Measurements from ENCODE around the gene COG4.
"Not testable (repeated sequence)": the region's sequence is repeated elsewhere in the genome, so short reads cannot be mapped to it uniquely, and the experiment has no call there.

Gene COG4

GRCh38 chr16:70523076-70523742 lies at the start of gene COG4:
Gene COG4, minus strand, starts transcription at chr16:70523554. Its CDS starts 11 bp downstream, at chr16:70523543.
- DNase-seq (ENCODE audit: low spot score), result peak; percentile 81

DNA sequence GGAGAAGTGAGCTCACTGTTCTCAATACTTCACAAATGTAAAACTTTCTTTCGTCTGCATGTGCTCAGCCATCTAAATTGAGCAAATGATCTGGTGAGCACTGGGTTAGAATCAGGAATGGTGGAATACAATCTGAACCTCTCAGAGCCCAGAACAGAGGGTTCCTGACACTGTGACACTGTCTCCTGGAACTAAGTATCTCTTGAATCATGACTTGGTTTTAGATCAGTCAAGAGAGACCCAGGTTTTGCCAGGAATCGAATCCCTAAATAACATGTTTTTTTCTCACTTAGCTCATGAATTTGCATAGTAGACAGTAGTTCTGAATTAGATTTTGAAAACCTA lies 49.5 kb upstream of the COG4 start:
- DNase-seq (ENCODE audit: low spot score), result no peak

DNA sequence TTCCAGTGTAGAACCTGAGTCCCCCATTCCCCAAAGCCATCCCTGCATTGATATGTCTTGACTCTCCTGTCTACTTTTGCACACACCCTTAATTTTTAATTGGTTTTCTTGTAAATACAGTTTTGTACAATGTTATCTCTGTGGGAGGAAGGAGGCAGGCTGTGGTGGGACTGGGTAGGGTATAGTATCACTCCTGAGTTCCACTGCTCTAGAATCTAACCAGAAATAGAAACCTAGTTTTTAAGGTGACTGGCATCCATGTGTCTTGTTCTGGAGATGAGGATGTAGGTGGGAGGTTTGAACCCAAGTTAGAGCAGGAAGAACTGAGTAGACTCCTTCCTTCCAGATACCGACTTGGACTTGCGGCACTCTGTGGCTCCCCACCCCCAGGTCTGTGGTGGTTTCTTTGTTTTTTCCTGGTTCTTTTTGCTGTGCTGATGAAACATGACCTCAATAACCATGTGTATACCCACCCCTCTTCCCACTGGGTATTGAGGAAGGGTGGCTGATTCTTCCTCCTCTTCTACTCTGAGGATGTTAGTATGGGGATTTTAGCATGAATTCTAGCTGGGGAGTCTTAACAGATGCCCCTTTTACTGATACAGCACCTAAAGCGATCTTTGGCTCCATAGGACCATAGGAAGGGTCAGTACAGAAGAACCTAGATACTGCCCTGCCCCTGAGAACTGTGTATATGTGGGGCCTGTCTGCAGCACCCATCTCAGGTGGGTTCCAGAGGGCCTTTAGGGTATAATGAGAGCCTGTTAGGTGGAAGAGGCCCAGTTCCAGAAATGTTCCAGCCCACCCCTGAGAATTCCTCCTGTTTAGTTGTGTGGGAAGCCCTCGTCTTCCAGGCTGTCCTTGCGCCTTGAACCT lies 48.9 kb upstream of the COG4 start:
- no peak for DNase-seq (ENCODE audit: low spot score)

GRCh38 chr16:70571623-70572022 lies 48.3 kb upstream of the COG4 start:
- DNase-seq (ENCODE audit: low spot score), result no peak

- DNase-seq (ENCODE audit: low spot score), result no peak
Measured at GRCh38 chr16:70570967-70571570, 47.7 kb upstream of the COG4 start.

DNA sequence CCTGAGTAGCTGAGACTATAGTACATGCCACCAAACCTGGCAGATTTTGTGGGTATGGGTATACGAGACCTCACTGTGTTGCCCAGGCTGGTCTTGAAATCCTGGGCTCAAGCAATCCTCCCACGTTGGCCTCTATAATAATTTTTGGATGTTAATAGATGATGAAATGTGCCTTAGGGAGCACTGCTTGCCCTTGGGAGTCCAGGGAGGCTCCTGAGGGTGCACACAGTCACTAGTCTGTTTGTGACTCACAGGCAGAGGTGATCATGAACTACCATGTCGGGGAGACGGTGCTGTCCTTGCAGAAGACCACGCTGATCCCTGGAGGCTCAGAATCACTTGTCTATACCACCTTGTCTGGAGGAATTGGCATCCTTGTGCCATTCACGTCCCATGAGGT lies 46.4 kb upstream of the COG4 start:
- DNase-seq (ENCODE audit: low spot score), result no peak

- no peak for DNase-seq (ENCODE audit: low spot score)
Measured at GRCh38 chr16:70568601-70569237, 45.4 kb upstream of the COG4 start.

GRCh38 chr16:70565053-70565452 lies 41.7 kb upstream of the COG4 start:
- DNase-seq (ENCODE audit: low spot score), result no peak

DNA sequence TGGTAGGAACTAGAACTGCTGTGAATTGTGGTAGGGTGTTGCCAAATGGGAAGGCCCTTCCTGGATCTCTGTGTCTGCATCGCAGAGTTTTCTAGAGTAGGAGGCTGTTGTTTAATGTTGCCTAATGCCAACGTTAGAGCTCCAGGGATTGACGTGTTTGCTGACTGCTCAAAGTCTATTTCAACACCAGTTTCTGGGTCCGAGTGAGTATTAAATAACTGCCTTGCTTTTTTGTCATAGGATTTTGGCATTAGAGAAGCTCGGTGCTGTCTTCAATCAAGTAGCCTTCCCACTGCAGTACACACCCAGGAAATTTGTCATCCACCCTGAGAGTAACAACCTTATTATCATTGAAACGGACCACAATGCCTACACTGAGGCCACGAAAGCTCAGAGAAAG lies 40.3 kb upstream of the COG4 start:
- DNase-seq (ENCODE audit: low spot score), result no peak

GRCh38 chr16:70561623-70562022 lies 38.3 kb upstream of the COG4 start:
- no peak for DNase-seq (ENCODE audit: low spot score)

DNA sequence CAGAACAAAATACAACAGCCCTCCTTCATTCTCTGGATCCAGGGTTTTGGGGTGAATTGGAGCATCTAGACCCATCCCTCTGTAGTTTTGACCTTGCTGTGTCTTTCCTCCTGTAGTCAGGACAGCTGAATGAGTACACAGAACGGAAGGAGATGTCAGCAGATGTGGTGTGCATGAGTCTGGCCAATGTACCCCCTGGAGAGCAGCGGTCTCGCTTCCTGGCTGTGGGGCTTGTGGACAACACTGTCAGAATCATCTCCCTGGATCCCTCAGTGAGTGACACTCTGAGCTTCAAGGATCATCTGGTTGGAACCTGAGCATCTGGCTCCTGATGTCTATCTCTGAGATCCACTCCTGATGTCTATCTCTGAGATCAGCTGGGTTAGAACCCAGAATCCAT lies 32.7 kb upstream of the COG4 start:
- no peak for DNase-seq (ENCODE audit: low spot score)

DNA sequence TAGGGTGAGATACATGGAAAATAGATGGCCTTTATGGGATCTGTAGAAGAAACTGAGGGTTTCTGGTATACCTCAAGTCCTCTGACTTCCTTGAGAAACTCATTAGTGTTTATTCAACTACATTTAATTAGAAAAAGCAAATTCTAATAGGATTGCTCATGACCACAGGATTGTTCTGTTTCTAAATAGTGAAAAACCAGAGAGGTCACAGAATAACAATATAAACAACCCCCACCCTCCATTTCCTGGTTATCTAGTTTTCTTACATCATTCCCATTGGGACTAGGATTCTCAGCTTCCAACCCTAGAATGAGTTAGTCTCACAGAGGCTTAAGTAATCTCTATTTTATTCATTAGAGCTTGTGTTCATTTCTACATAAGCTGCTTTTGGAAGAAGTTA lies 30.3 kb upstream of the COG4 start:
- DNase-seq (ENCODE audit: low spot score), result no peak

DNA sequence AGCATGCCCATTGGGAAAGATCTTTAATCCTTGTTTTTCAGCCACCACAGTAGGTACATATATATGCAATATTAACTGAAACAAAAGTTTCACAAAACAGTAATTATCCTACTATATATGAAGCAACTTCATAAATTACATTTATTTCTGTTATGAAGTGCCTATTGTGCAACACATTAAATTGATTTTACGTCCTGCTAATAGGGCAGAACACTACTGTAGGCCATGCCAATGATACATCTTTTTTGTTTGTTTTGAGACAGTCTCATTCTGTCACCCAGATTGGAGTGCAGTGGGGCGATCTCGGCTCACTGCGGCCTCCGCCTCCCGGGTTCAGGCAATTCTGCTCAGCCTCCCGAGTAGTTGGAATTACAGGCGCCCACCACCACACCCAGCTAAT lies 29.3 kb upstream of the COG4 start:
- DNase-seq (ENCODE audit: low spot score), result no peak

DNA sequence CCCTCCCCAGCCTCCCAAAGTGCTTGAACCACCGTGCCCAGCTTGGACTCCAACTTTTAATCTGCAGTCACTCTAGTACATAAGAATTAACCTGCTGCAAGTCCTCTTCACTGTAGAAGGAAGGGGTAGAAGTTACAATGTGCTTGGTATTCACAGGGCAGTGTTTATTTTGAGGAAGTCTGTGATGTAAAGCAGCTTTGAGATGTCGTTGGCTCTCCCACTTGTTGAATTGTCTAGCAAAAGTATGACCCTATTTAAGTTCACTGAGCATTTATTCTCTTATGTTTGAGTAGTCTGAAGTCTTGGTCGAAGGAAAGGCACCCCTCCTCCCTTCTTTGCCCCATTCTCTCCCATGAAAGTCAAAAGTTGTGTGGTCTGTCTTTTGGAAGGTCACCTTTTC lies 28.4 kb upstream of the COG4 start:
- no peak for DNase-seq (ENCODE audit: low spot score)

- DNase-seq (ENCODE audit: low spot score), result no peak
Measured at GRCh38 chr16:70550082-70550481, 26.7 kb upstream of the COG4 start.

DNA sequence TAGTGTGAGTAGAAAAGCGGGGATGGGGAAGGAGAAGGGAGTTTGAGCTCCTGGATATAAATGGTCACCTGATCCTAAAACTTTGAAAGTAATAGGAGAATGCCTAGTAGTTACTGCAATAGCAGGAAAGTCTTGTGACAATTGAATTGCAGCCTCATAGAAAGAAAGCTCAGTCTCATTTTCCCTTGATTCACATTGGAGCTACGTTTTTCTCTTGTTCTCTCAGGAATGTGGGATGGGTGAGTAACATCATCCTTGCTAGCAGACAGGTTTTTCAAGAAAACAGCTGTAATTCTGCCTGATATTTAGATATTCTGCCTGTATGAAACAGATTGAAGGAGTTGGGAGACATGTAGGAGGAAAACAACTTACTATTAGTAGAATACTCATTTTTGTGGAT lies 25.6 kb upstream of the COG4 start:
- no peak for DNase-seq (ENCODE audit: low spot score)

DNA sequence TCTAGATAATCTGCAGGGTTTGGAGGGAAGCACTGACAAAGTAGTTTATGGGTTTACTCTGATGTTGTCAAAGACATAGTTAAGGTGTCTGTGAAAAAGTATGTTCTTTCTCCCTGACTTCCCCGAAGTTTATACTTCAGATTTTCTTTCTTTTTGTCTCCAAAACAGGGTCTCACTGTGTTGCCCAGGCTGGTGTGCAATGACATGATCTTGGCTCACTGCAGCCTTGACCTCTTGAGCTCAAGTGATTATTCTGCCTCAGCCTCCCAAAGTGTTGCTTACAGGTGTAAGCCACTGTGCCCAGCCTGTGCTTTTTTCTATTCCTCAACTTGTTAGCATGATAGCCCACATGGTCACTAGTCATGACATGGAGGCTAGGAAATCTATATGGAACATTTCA lies 21.2 kb upstream of the COG4 start:
- no peak for DNase-seq (ENCODE audit: low spot score)

GRCh38 chr16:70540994-70541393 lies 17.6 kb upstream of the COG4 start:
- no peak for DNase-seq (ENCODE audit: low spot score)

DNA sequence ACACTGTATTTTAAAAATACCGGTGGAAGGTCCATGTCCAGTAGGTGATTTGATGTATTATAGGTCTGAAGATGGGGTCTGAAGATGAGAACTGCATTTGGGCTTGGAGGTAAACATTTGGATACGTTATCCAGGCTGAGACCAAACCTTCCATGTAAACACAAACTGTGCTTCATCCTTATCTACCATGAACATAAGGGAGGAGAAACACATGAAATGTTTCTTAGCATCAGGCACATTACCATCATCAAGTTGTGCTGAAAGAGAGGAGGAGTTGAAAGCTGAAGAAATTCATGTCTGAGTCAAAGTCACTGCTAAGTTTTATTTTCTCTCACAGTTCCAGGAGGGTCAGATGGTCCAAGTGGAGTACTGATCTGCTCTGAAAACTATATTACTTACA lies 11.6 kb upstream of the COG4 start:
- DNase-seq (ENCODE audit: low spot score), result no peak

GRCh38 chr16:70529954-70530353 lies 6.6 kb upstream of the COG4 start:
- not testable (repeated sequence) for DNase-seq (ENCODE audit: low spot score)

DNA sequence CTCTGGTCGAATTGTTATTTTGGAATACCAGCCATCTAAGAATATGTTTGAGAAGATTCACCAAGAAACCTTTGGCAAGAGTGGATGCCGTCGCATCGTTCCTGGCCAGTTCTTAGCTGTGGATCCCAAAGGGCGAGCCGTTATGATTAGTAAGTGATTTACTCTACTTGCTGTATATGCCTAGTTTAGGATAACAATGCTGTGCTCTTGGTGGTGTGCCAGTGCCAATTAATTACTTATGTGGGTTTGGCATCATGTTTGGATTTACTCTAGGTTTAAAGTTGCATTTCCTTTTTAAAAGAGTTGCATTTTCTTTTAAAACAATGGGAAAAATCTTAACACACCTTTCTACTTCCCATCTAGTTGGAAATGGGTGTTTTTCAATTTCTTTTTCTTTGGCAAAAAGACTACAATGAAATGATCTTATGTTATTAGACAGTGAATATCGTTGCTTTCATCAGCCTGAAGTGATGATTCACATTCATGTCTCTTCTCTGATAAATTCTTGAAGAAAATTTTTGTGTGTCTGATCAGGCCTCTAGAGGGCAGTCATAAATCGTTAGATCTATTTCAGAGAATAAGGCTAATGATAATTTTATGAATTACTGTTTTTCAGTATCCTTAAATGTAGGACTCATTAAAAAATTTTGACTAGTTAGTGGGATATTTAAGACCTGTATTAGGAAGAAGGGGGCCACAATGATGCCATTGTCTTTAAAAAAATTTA lies 5.9 kb upstream of the COG4 start:
- no peak for DNase-seq (ENCODE audit: low spot score)

DNA sequence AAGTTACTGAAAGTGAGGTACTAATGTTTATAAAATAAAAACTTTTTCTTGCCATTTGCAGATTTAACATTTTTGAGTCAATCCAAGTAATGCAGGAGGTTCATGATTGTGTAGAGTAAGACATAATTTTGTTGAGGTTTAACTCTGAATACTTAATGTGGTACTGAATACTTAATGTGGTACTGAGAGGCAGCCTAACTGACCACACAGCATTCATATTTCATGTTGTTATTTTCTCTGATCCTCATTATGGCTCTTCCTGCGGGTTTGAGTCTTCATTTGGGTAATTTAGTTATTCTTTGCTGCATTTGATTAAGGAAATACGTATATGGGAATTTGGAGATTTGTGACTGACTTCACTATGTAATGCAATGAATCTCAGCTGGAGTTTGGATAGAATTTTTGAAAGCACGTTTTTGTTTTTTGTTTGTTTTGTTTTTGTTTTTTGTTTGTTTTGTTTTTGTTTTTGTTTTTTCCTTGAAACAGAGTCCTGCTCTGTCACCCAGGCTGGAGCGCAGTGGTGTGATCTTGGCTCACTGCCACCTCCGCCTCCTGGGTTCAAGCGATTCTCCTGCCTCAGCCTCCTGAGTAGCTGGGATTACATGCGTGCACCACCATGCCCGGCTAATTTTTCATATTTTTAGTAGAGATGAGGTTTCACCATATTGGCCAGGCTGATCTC lies 4.1 kb upstream of the COG4 start:
- no peak for DNase-seq (ENCODE audit: low spot score)
